ENCODE measurements around the gene ZFYVE28.

The ZFYVE28 gene

DNA sequence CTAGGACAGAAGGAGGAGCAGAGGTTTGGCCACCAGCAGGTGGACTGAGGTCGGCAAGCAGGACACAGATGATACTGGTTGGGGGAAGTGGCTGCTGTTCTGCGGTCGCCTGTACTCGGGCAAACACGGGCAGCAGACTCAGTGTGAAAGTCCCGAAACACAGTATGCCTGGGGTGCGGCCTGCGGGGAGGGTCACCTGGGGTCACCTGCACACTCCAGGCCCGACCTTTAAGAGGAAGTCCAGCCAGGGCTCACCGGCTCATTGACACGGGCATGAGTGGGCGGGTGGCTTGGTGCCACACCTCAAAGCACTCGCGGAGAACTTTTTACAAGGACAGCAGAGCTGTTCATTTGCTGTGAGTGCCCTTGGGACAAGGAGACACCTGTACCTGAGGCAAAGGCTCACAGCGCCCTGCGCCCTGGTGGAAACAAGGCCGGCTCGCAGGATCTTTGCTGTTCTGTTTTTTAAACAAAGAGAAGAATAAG lies 85.0 kb downstream of the ZFYVE28 start:
- DNase-seq (ENCODE audit: low spot score), result no peak

DNA sequence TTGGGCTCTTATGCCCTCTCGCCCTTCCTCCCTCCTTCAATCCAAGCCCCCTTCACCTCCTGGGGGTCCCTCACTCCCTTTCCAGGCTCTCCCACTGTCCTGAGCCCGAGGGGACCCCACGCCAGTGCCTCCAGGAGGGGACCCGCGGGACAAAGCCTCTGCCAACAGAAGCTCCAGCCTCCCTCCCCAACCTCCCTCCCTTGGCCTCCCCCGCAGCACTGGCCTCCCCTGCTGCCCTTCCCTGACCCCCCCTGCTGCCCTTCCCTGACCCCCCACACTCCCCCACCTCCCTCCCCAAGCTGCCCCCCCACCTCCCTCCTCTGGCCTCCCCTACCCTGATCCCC lies 85.5 kb downstream of the ZFYVE28 start:
- DNase-seq (ENCODE audit: low spot score), result no peak

DNA sequence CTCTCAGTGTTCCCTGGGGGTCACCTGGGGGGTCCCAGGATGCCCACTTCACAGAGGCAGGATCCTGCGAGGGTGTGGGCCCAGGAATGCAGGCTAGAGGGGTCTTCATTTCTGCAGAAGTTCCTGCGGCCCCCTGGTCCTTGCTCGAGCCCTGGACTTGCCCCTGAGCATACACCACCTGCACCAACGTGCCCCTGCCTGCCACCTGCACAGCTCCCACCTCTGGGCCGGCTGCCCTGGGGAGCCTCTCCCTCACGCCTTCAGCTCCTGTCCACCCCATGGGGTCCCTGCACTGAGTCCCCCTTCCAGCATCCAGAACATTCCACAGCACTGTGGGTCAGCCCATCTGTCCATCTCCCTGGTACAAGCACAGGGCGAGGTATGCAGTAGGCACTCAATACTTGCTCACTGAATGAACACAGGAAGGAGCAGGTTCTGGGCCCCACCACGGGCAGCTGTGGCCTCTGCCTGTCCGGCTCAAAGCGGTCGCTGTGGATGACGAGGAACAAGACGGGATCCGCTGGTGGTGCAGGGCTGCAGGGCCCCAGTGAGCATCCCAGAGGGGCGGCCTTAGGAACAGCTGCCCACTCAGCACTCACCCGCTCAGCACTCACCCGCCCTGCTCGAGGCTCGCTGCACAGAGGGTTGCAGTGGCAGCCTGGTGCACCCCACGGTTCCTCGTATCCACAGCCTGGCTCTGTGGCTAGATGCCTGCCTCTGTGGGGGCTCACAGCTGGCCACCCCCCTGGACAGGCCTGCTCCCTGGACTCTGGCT lies 86.1 kb downstream of the ZFYVE28 start:
- DNase-seq (ENCODE audit: low spot score), result no peak

DNA sequence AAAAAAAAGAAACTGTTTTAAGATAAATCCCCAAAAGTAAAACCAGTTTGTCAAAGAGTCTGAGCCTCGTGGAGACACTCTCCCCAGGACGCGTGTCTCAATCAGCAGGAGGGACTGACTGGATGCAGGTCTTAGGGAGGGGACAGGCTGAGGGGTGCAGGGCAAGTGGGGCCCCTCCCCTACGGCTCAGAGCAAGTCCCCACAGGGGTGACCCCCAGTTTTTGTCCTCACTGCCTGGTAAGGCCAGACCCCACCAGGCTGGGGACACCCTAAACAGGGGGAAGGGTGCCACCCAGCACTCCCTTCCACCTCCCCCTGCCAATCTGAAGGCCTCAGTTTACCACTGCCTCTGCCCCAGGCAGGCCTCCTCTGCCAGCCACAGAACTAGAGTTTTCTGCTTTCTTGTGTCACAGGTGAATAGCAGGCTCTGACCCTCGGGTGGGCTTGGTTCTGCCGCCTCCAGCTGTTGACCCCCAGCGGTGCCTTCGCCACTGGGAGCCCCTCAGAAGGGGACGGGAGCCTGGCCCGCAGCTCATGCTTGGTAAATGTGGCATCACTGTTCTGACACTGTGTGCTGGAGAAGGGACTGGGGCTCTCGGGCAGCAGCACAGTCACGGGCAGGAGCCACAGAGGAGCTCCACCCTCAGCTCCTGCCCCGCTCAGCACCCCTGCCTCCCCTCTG lies 86.8 kb downstream of the ZFYVE28 start:
- no peak for DNase-seq (ENCODE audit: low spot score)

DNA sequence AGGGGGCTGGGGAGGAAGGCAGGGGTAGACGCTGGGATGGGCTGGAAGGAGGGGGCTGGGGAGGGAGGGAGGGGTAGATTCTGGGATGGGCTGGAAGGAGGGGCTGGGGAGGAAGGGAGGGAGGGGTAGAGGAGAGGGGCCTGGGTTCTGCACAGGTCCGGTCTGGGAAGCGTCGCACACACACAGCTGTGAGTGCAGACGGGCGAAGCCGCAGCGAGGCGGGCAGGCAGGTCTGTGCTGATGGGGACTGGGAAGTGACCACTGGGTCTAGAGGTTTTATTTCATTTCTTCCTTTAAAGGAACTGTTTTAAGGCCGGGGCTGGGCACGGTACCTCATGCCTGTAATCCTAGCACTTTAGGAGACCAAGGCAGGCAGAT lies 87.4 kb downstream of the ZFYVE28 start:
- DNase-seq (ENCODE audit: low spot score), result no peak

DNA sequence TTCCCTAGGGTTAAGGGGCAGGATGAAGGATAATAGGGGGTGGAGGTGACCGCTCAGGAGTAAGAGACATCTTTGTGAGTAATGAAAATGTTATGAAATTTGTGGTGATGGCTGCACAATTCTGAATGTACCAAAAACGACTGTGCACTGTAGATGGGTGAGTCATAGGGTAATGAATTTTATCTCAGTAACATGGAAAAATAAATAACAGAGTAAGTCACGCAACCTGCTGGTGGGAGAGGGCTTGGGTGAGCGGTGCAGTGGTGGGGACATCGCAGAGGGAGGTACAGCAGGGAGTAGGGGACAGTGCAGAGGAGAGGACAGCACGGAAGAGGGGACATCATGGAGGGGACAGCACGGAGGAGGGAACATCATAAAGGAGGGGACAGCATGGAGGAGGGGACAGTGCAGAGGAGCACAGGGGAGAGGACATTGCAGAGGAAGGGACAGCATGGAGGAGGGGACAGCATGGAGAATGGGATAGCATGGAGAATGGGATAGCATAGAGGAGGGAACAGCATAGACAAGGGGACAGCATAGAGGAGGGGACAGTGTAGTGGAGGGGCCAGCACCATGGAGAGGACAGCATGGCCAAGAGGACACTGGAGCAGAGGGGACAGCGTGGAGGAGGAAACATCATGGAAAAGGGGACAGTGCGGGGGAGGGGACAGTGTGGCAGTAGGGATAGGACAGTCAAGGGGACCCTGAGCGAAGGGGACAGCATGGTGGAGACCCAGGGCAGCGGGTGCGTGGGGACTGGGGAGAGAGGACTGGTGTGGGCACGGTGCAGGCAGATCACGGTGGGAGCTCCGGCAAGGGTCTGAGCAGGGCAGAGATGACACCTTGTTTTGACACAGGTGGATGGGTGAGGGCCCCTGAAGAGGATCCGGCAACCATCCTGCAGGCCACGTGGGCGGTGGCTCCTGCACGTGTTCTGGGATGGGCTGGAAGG lies 88.1 kb downstream of the ZFYVE28 start:
- DNase-seq (ENCODE audit: low spot score), result no peak

DNA sequence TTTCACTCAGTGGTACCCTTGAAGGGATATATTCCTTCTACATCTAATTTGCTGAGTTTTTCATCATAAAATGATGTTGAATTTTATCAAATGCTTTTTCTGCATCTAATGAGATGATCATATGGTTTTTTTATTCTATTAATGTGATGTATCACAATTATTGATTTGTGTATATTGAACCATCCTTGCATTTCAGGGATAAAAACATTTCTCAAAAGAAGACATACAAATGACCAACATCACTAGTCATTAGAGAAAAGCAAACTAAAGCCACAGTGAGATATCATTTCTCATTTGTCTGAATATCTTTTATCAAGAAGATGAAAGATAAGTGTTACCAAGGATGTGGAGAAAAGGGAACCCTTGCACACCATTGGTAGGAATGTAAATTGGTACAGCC lies 90.9 kb downstream of the ZFYVE28 start:
- no peak for DNase-seq (ENCODE audit: low spot score)

DNA sequence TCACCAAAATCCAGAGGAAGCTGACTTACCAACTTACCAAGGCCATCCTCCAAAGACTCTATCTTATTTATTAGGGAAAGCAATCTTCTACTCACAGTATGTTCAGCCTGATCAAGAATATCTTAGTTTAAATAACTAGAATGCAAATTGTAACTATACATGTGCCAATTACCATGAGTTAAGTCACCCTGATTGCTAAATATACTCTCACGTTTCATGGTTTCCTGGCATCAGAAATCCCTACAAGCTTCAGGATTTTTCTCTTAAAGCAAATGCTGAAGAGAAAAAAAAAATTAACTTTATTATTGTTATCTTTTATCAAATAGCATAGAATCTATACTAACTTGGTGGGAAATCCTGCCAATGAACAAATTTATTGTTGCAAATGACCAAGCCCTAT lies 93.6 kb downstream of the ZFYVE28 start:
- DNase-seq (ENCODE audit: low spot score), result no peak

DNA sequence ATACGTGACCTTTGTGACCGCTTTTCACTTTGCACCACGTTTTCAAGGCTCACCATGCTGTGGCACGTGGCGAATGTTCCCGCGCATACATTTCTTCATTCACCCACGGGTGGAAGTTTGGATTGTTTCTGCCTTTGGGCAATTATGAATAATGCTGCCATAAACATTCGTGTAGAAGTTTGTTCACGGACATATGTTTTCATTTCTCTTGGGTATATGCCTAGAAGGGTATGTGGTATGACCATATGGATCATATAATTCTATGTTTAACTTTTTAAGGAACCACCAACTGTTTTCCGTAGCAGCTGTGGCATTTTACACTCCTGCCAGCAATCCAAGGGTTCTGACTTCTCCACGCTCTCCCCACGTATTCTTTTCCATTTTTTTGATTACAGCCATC lies 95.6 kb downstream of the ZFYVE28 start:
- no peak for DNase-seq (ENCODE audit: low spot score)

DNA sequence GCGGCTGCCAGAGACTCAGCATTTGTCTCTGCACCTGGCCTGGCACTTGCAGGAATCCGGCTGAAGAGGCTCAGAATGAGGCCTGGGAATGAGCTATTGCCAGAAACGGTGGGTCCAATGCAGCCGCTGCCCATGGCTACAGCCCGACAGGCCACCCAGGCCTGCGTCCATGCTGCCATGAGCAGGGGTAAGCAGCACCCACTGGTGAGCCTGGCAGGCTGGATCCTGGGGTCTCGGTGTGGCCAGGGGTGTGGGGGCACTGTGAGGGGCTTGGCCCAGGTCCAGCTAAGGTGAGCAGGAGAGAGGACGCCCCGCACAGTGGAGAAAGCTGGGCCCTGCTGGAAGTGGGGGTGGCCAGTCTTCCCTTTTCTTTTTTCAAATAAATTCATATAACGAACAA lies 96.2 kb downstream of the ZFYVE28 start:
- no peak for DNase-seq (ENCODE audit: low spot score)

DNA sequence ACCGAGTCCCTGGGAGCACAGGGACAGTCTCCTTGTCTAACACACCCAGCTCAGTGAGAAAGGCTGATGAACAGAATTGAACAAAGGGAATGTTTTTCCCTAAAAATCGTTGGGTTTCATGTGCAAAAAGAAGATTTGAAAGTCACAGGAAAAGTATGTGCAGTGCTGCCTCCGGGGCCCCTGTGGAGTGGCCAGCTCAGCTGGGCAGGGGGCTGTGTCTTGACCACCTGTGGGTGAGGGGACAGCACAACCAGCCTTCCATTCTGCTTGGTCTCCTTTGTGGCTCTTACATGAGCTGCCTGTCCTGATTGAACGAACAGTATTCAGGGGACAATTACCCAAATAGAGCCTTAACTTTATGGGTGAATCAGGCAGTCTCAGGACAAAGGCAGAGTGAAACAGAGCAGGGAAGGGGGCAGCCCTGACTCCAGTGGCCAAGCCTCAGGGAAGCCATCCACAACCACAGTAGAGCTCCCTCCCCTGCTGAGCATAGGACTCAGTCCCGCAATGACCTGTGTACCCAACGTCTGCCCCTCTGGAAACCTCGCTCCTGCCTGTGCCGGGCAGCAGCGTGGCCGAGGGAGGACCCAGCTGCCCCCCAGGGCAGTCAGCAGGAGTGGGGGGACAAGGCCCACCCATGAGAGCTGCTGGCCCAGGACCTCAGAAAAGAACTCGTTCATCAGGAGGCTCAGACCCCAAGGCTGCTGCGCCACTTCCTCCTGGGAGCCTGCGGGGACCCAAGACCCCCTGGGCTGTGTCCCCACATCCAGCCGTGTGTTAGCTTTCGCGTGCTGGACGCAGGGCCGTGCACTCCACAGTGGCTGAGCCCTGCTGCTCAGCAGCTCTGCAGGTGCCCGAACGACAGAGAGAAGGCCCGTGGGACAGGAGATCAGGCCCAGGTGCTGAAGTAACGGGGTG lies 96.9 kb downstream of the ZFYVE28 start:
- DNase-seq (ENCODE audit: low spot score), result no peak

DNA sequence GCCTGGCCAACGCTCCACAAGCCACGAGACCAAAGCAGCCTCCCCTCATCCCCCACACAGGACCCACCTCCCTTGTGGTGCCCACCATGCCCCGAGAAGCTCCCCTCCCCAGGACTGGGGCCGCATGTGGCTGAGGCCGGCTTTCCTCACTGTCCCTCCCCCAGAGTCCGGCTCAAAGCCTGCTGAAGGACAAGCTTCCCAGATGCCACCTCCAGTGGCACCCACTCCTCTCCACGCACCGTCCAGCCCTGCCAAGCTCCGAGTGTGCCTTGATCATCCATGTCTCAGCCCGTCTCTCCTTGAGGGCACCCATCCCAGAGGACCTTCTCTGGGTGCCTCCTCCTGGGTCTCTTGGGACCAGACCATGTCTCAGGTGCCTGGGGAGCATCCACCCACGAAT lies 97.7 kb downstream of the ZFYVE28 start:
- no peak for DNase-seq (ENCODE audit: low spot score)

DNA sequence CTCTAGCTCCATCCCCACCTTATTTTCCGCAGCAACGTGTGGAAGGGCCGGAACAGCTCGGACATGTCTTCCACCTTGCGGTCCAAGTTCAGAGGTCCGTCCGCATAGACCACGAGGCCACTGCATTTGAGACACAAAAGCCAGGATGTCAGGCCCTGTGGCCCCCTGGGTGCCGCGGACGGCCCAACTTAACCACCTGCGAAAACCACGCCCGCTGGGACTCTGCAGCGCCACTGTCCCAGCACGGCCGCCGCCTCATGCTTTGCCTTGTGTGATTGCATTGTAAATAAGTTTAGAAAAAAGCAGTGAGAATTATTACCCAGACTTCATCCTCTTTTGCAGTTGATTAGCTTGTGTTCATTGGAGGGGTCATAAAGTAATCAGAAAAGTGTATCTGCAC lies 98.3 kb downstream of the ZFYVE28 start:
- no peak for DNase-seq (ENCODE audit: low spot score)

DNA sequence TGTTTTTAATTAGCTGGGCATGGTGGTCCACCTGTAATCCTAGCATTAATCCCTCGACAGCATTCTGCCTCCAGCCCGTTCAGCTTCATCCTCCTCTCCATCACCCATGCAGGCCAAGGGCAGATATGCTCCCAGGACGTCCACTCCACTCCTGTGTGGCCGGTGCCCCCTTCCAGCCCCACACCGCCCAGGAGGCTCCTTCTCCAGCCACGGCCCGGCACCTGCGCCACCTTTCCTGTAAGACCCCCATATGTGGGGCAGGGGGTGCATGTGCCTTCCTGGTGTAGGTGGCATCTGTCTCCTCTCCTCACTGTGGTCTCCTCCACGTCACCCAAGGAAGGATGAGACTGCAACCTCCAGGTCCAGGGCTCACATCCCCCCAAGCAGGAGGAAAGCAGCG lies 99.6 kb downstream of the ZFYVE28 start:
- no peak for DNase-seq (ENCODE audit: low spot score)

DNA sequence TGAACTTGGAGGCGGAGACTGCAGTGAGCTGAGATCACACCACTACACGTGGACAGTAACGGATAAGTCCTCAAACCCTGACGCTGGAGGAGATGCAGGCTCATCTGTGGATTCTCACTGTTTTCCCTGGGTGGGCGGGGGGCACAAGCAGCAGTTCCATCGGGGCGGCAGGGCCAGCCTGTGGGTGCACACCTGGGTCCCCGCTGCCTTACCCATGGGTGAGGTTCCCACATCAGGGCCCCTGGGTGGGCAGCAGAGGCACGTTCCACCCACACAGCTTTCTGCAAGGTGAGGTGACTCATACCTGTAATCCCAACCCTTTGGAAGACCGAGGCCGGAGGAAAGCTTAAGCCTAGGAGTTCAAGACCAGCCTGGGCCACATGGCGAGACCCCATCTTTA lies 100.0 kb downstream of the ZFYVE28 start:
- DNase-seq (ENCODE audit: low spot score), result no peak

DNA sequence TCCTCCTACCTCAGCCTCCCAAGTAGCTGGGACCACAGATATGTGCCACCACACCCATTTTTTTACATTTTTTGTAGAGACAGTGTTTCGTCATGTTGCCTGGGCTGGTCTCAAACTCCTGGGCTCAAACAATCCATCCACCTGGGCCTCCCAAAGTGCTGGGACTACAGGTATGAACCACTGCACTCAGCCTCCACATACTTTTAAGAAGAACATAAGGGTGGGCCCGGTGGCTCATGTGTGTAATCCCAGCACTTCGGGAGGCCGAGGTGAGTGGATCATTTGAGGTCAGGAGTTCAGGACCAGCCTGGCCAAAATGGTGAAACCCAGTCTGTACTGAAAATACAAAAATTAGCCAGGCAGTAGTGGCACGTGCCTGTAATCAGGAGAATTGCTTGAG lies 105.1 kb downstream of the ZFYVE28 start:
- no peak for DNase-seq (ENCODE audit: low spot score)

DNA sequence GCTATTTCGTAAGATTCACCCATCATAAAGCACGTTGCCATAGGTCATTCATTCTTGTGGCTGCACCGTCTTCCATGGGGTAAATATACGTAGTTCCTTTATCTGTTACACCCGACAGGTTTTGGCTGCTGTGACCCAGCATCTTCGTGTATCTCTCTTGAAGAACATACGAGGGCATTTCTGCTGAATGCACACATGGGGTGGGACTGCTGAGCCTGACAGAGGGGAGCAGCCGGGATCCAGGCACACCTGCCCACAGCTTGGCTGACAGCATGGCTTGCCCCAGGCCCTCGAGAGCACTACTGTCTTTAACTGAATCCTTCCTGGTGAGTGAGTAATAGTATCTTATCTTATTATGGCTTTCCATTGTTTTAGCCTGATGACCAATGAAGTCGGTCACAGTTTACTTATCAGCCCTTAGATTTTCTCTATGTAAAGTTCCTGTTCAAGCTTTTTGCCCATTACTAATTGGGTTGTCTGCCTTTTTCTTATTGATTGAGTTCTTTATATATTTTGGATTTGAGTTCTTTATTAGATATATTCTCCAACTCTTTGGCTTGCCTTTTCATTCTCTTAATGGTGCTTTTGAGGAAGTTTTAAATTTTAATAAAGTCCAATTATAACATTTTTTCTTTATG lies 111.6 kb downstream of the ZFYVE28 start:
- no peak for DNase-seq (ENCODE audit: low spot score)

DNA sequence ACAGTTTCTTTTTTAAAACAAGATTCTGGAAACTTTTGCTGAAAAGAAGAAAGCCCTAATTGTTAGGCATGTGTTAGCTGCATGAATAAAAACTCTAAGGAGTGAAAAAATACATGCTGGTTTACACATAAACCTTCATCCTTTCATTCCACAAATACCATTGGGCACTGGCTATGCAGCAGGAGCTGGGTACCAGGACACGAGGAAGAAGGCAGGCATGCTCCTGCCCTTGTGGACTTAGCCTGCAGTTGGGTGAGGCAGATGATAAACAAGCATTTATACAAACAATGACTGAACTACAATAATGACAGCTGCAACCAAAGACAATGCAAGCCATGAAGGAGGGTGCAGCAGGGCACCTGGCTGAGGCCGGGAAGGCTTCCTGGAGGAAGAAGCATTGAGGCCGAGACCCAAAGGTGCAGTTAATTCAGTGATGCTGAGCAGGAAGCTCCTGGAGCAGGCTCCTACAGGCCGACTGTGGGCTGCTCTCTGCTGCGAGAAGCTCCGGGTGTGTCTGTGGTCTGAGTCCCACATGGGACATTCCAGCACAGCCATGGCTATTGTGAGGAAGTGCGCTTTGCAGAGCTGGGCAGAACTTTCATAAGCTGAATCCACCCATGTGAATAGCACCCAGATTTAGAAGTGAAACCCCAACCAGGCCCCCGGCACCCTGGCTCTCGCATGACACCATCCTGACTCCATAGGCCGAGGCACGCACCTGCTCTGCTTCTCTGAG lies 112.5 kb downstream of the ZFYVE28 start:
- no peak for DNase-seq (ENCODE audit: low spot score)

DNA sequence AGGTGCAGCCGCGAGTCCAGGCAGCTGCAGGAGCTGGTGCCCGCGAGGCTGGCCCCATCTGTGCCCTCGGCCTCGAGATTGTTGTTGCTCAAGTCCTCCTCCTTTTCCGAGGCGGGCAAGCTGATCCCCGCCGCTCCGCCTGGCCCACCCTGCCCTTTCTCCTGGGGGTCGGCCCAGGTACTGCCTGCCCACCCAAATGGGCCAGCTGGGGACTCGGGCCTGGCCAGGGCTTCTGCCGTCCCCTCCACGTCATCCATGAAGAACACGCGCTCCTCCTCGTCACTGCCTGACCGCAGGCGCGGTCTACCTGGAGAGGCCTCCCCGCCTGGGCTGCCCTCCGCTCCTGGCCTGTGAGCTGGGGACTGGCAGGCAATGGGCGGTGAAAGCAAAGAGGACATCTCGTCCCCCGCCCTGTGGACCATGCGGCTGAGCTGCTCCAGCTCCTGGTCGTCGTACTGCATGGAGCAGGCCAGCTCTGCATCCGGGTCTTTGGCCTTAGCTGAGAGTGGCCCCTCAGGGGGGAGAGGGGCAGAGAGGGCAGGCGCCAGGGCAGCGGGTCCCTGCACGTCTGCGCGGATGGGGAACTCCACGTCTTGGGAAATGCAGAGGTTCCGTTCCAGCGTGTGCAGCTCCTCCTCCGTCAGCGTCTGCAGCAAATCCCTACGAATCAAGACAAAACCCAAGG lies 113.4 kb downstream of the ZFYVE28 start:
- DNase-seq (ENCODE audit: low spot score), result no peak

Measured in SK-N-DZ (cell line).